IMR-90 (cell line): ENCODE results near the gene PRKCE. TPM values are rescaled to one million over a fixed set of nuclear protein-coding genes. Genes with fewer than 3 reads are reported as not detected.

Experiments used
- ATAC-seq: fragments of 200-7000 bp; cut with Tn5 transposase; 2 replicates; pipeline ENCODE4 v1.9.1; 2020; ENCODE audit warnings: low read depth, mild to moderate bottlenecking, moderate library complexity
- BruUV-seq: library from RNA; stranded (reverse); fragments of 400-500 nt; replicated peaks from 2 replicates; lab custom pipeline; 2021; lab: Mats Ljungman, UMichigan
- CTCF ChIA-PET: fragments of 300-600 bp; formaldehyde crosslinking; extraction: SDS; loops from one replicate; lab custom pipeline; 2021; ENCODE audit warnings: antibody characterized with exemption; lab: Yijun Ruan, JAX
- POLR2A ChIA-PET: fragments of 300-600 bp; sonication (Branson Sonifier 250); formaldehyde crosslinking; loops from one replicate; lab custom pipeline; 2022; ENCODE audit warnings: antibody characterized with exemption; ENCODE audit not compliant: unreplicated experiment; lab: Charles Lee
- DNase-seq: peaks from one replicate; pipeline ENCODE4 v3.0.0; 2013
- H2AFZ ChIP-seq: replicated peaks from 2 replicates; pipeline ENCODE3; 2013; ENCODE audit warnings: low read length, mild to moderate bottlenecking; ENCODE audit not compliant: poor library complexity
- H2AK5ac ChIP-seq: 2 replicates; pipeline ENCODE4 v1.6.1; 2013; ENCODE audit warnings: low read depth, low read length, inconsistent platforms
- H2AK9ac ChIP-seq: replicated peaks from 2 replicates; pipeline ENCODE3; 2013; ENCODE audit warnings: mild to moderate bottlenecking, low read depth, low read length, moderate library complexity; ENCODE audit not compliant: poor library complexity
- H2BK120ac ChIP-seq: 2 replicates; pipeline ENCODE4 v1.6.1; 2013; ENCODE audit warnings: low read depth, low read length, inconsistent platforms
- H2BK15ac ChIP-seq: 3 replicates; pipeline ENCODE4 v1.6.1; 2013; ENCODE audit warnings: low read depth, low read length, inconsistent platforms
- H2BK20ac ChIP-seq: 2 replicates; pipeline ENCODE4 v1.6.1; 2013; ENCODE audit warnings: low read depth, mild to moderate bottlenecking, inconsistent platforms, low read length, moderate library complexity
- H2BK5ac ChIP-seq: 2 replicates; pipeline ENCODE4 v1.6.1; 2013; ENCODE audit warnings: mild to moderate bottlenecking, low read depth, low read length, inconsistent platforms; ENCODE audit not compliant: poor library complexity, severe bottlenecking
- H3K14ac ChIP-seq: replicated peaks from 2 replicates; pipeline ENCODE4 v1.6.1; 2013; ENCODE audit warnings: low read depth, low read length, inconsistent platforms
- H3K18ac ChIP-seq: 2 replicates; pipeline ENCODE4 v1.6.1; 2013; ENCODE audit warnings: low read depth, low read length, control low read depth
- H3K23ac ChIP-seq: 2 replicates; pipeline ENCODE4 v1.6.1; 2013; ENCODE audit warnings: low read depth, low read length, inconsistent platforms
- H3K27ac ChIP-seq: 2 replicates; pipeline ENCODE4 v1.5.1; 2013; ENCODE audit warnings: mild to moderate bottlenecking, control low read depth, low read length; ENCODE audit not compliant: insufficient read depth
- H3K27me3 ChIP-seq: 2 replicates; pipeline ENCODE4 v1.6.1; 2013; ENCODE audit warnings: low read length; ENCODE audit not compliant: control insufficient read depth, insufficient read depth
- H3K36me3 ChIP-seq: 2 replicates; pipeline ENCODE4 v1.6.1; 2013; ENCODE audit warnings: low read length, mixed read lengths; ENCODE audit not compliant: control insufficient read depth, insufficient read depth
- H3K4ac ChIP-seq: 2 replicates; pipeline ENCODE4 v1.6.1; 2013; ENCODE audit warnings: low read depth, low read length, inconsistent platforms
- H3K4me1 ChIP-seq: 2 replicates; pipeline ENCODE4 v1.6.1; 2013; ENCODE audit warnings: low read length, mixed read lengths; ENCODE audit not compliant: control insufficient read depth, insufficient read depth
- H3K4me2 ChIP-seq: 2 replicates; pipeline ENCODE4 v1.6.1; 2013; ENCODE audit warnings: low read depth, mild to moderate bottlenecking, control low read depth, low read length, moderate library complexity
- H3K4me3 ChIP-seq: 2 replicates; pipeline ENCODE4 v1.5.1; 2013; ENCODE audit warnings: low read depth, mild to moderate bottlenecking, control low read depth, low read length, moderate library complexity; ENCODE audit not compliant: insufficient read depth
- H3K56ac ChIP-seq: 2 replicates; pipeline ENCODE4 v1.6.1; 2013; ENCODE audit warnings: low read length, inconsistent platforms; ENCODE audit not compliant: insufficient read depth; ENCODE audit errors: extremely low read depth
- H3K79me1 ChIP-seq, 2 experiments: 2 replicates each; pipeline ENCODE4 v1.6.1; 2013; ENCODE audit warnings: low read length in 2 of 2, inconsistent platforms in 1 of 2, low read depth in 1 of 2
- H3K9ac ChIP-seq: 2 replicates; pipeline ENCODE4 v1.6.1; 2013; ENCODE audit warnings: low read depth, low read length, control low read depth
- H3K9me1 ChIP-seq: 2 replicates; pipeline ENCODE4 v1.6.1; 2013; ENCODE audit warnings: low read length, inconsistent platforms; ENCODE audit not compliant: insufficient read depth
- H3K9me3 ChIP-seq: 2 replicates; pipeline ENCODE4 v1.6.1; 2013; ENCODE audit warnings: low read length; ENCODE audit not compliant: control insufficient read depth, insufficient read depth
- H4K20me1 ChIP-seq: 2 replicates; pipeline ENCODE4 v1.6.1; 2013; ENCODE audit warnings: low read length, inconsistent platforms; ENCODE audit not compliant: insufficient read depth
- H4K5ac ChIP-seq: 2 replicates; pipeline ENCODE4 v1.6.1; 2013; ENCODE audit warnings: mild to moderate bottlenecking, low read depth, low read length, control low read depth
- H4K8ac ChIP-seq, 2 experiments: 2 replicates each; pipeline ENCODE4 v1.6.1; 2013; ENCODE audit warnings: low read depth in 2 of 2, low read length in 2 of 2, control low read depth in 1 of 2, inconsistent platforms in 1 of 2
- H4K91ac ChIP-seq: 2 replicates; pipeline ENCODE4 v1.6.1; 2013; ENCODE audit warnings: low read depth, low read length, inconsistent platforms; ENCODE audit not compliant: insufficient read depth
- BHLHE40 ChIP-seq: fragments of 150-350 bp; IDR thresholded peaks from 2 replicates; pipeline ENCODE4 v1.6.1; 2016; ENCODE audit warnings: mild to moderate bottlenecking, low read depth, low read length
- CEBPB ChIP-seq: IDR thresholded peaks from 2 replicates; pipeline ENCODE4 v1.6.1; 2012; ENCODE audit warnings: low read depth, low read length, improper control_type of control experiment
- CHD1 ChIP-seq: IDR thresholded peaks from 2 replicates; pipeline ENCODE4 v1.6.1; 2012; ENCODE audit warnings: low read depth, low read length, improper control_type of control experiment
- CTCF ChIP-seq: conservative IDR thresholded peaks from 2 replicates; pipeline ENCODE4 v1.5.1; 2012; ENCODE audit warnings: mild to moderate bottlenecking, low read depth, low read length, improper control_type of control experiment
- ELK1 ChIP-seq: fragments of 150-350 bp; IDR thresholded peaks from 2 replicates; pipeline ENCODE4 v1.6.1; 2016; ENCODE audit warnings: low read depth, mild to moderate bottlenecking, low read length, moderate library complexity, borderline replicate concordance
- FOS ChIP-seq: fragments of 150-350 bp; IDR thresholded peaks from 2 replicates; pipeline ENCODE4 v1.6.1; 2016; ENCODE audit warnings: low read depth, low read length
- MAFK ChIP-seq: IDR thresholded peaks from 2 replicates; pipeline ENCODE4 v1.6.1; 2012; ENCODE audit warnings: low read depth, low read length, improper control_type of control experiment
- MAZ ChIP-seq: IDR thresholded peaks from 2 replicates; pipeline ENCODE4 v1.6.1; 2012; ENCODE audit warnings: low read depth, mild to moderate bottlenecking, low read length, improper control_type of control experiment, moderate library complexity, borderline replicate concordance
- MXI1 ChIP-seq: IDR thresholded peaks from 2 replicates; pipeline ENCODE4 v1.6.1; 2012; ENCODE audit warnings: low read depth, mild to moderate bottlenecking, low read length, moderate library complexity, borderline replicate concordance
- NFE2L2 ChIP-seq: fragments of 150-350 bp; IDR thresholded peaks from 2 replicates; pipeline ENCODE4 v1.6.1; 2016; ENCODE audit warnings: low read depth, mild to moderate bottlenecking, low read length
- POLR2A ChIP-seq: IDR thresholded peaks from 2 replicates; pipeline ENCODE4 v1.6.1; 2012; ENCODE audit warnings: mild to moderate bottlenecking, low read depth, low read length
- RAD21 ChIP-seq: IDR thresholded peaks from 2 replicates; pipeline ENCODE4 v1.6.1; 2012; ENCODE audit warnings: low read length, improper control_type of control experiment
- RCOR1 ChIP-seq: IDR thresholded peaks from 2 replicates; pipeline ENCODE4 v1.6.1; 2012; ENCODE audit warnings: mild to moderate bottlenecking, low read length, improper control_type of control experiment; ENCODE audit not compliant: insufficient replicate concordance
- RFX5 ChIP-seq: IDR thresholded peaks from 2 replicates; pipeline ENCODE4 v1.8.0; 2012; ENCODE audit warnings: low read depth, mild to moderate bottlenecking, low read length, moderate library complexity
- SMC3 ChIP-seq: fragments of 150-350 bp; IDR thresholded peaks from 2 replicates; pipeline ENCODE4 v1.6.1; 2016; ENCODE audit warnings: low read depth, mild to moderate bottlenecking, antibody characterized with exemption, low read length, moderate library complexity
- USF2 ChIP-seq: fragments of 150-350 bp; IDR thresholded peaks from 2 replicates; pipeline ENCODE4 v1.6.1; 2017; ENCODE audit warnings: mild to moderate bottlenecking, antibody characterized with exemption, low read length, low read depth
- WGBS, 2 experiments: methylation state at CpG; one replicate each; pipeline versions ENCODE4 v1.1.5 to v1.1.7; 2013; ENCODE audit warnings: missing lambda C conversion rate in 2 of 2; ENCODE audit not compliant: insufficient read length in 1 of 2; ENCODE audit errors: extremely low coverage in 2 of 2; 5-methylcytosine and 5-hydroxymethylcytosine counted together
- dilution Hi-C: fragments of 300-500 bp; cut with HindIII; formaldehyde crosslinking; loops from one replicate; pipeline ENCODE4 v1.14.3; 2018; ENCODE audit warnings: low sequenced_read_pairs; ENCODE audit not compliant: unreplicated experiment
- in situ Hi-C: fragments of 300-500 bp; cut with MboI; formaldehyde crosslinking; loops from 3 replicates; pipeline ENCODE4 v1.14.3; 2019; ENCODE audit warnings: low sequenced_read_pairs, inconsistent platforms, mixed read lengths
- intact Hi-C: fragments of 100-400 bp; cut with micrococcal nuclease; formaldehyde crosslinking; loops from 2 replicates; pipeline ENCODE4 v1.10.0; 2022
- polyA plus RNA-seq, 3 experiments: library from polyadenylated mRNA; depleted of rRNA; stranded (reverse); fragments of >200 nt; gene quantifications; 2 replicates each; pipeline ENCODE4 v1.2.3, GENCODE V29; 2012; ENCODE audit warnings: low replicate concordance in 1 of 3
- total RNA-seq: library from RNA; depleted of rRNA; stranded (reverse); fragments of >200 nt; gene quantifications from 2 replicates; pipeline ENCODE4 v1.2.3, GENCODE V29; 2012

Gene PRKCE
- total and polyA plus RNA-seq, 2 of the 4 experiments (the other 2 are of a cell fraction): 8.1 to 32.4 TPM

- DNase-seq (no peak), ATAC-seq (no peak)
- Histone ChIP-seq H2AFZ (no peak overlapping the region), H3K9me3 (no peaks in the 10 kb centered on the region), H2AK5ac (no peak overlapping the region), H3K14ac (no peak overlapping the region), H3K4me1 (peaks cover 3% of the 10 kb centered on the region; the same call in 1 of the 2 replicates), H3K4me3 (no peak overlapping the region), H3K23ac (no peak overlapping the region), H4K8ac (no peak overlapping the region), H4K5ac (no peak overlapping the region), H4K91ac (no peak overlapping the region), H3K18ac (no peak overlapping the region), H3K9me1 (0 out of 2 replicates have a peak, but pooled peaks cover 3% of the 10 kb centered on the region), H2BK20ac (no peak overlapping the region), H2AK9ac (no peak overlapping the region), H4K20me1 (no peaks in the 10 kb centered on the region), H2BK15ac (no peak overlapping the region), H3K27ac (no peak overlapping the region), H3K36me3 (no peaks in the 10 kb centered on the region), H3K79me1 (peaks cover 0 to 3% of the 10 kb centered on the region in 2 experiments; a peak in 2 of 4 replicates), H2BK5ac (no peak overlapping the region), H2BK120ac (no peak overlapping the region), H3K9ac (no peak overlapping the region), H3K4ac (no peak overlapping the region), H3K56ac (no peak overlapping the region), H3K27me3 (no peaks in the 10 kb centered on the region), H3K4me2 (no peak overlapping the region)
- intact Hi-C loops (no loop called here), dilution Hi-C loops (no loop called here), in situ Hi-C loops (no loop called here)
- BruUV-seq: no TSS peak
- ChIA-PET CTCF (no interaction called here), POLR2A (no interaction called here)
- 64% methylated on average over 7 of the region's 11 CpGs; no CpG with 5 or more reads in 1 of the 2 experiments for WGBS, 2 experiments
- TF ChIP-seq MXI1 (no peak), CTCF (no peak), RFX5 (no peak), SMC3 (no peak), MAFK (no peak), MAZ (no peak), NFE2L2 (no peak), BHLHE40 (no peak), CEBPB (no peak), USF2 (no peak), POLR2A (no peak), RCOR1 (no peak), CHD1 (no peak), ELK1 (no peak), RAD21 (no peak), FOS (no peak)
Observed at GRCh38 chr2:45857867-45858520, 206.5 kb downstream of the PRKCE start.
